ENCODE results near the gene MYLK3. TPM values are rescaled to one million over a fixed set of nuclear protein-coding genes. Genes with fewer than 3 reads are reported as not detected.
A peak's percentile ranks its signal among the peaks of the same experiment; 100 is the strongest.
"Not testable (repeated sequence)": the region's sequence is repeated elsewhere in the genome, so short reads cannot be mapped to it uniquely, and the experiment has no call there.

The MYLK3 gene
- total RNA-seq, 1 donor from 2014 or later = 0.25 TPM

DNA sequence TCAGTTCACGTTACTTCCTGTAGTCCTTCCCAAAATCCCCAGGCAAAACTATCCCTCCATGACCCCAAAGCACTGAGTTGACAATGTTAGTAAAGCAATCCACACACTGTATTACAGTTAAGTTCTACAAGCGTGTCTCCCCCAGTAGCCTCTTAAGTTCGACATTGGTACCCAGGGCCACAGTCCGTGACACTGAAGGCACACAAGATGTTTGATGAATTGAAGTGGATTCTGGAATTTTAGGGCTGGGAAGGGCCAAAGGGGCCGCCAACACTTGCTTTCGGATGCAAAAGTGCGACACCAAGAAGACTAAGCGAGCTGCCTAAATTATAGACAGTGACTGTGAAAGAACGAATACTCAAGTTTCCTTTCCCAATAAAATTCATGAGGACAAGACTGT, 60.7 kb downstream of the MYLK3 start:
- no peaks in the 10 kb centered on the region for H3K9me3 ChIP-seq
- DNase-seq (ENCODE audit: extremely low spot score in 2 of 2) = no peak
- TF ChIP-seq POLR2A (IDR thresholded peaks at IDR 0.05) (no peak), POLR2AphosphoS5 (IDR thresholded peaks at IDR 0.05; ENCODE audit: insufficient read depth in 1 of 2, low read depth in 1 of 2) (no peak)
- TF ChIP-seq, protein P1, sequence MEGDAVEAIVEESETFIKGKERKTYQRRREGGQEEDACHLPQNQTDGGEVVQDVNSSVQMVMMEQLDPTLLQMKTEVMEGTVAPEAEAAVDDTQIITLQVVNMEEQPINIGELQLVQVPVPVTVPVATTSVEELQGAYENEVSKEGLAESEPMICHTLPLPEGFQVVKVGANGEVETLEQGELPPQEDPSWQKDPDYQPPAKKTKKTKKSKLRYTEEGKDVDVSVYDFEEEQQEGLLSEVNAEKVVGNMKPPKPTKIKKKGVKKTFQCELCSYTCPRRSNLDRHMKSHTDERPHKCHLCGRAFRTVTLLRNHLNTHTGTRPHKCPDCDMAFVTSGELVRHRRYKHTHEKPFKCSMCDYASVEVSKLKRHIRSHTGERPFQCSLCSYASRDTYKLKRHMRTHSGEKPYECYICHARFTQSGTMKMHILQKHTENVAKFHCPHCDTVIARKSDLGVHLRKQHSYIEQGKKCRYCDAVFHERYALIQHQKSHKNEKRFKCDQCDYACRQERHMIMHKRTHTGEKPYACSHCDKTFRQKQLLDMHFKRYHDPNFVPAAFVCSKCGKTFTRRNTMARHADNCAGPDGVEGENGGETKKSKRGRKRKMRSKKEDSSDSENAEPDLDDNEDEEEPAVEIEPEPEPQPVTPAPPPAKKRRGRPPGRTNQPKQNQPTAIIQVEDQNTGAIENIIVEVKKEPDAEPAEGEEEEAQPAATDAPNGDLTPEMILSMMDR (IDR thresholded peaks at IDR 0.05) = no peak
- H3K27me3 ChIP-seq = no peaks in the 10 kb centered on the region
- H3K4me3 ChIP-seq = peak overlapping the region; percentile 87 to 99
- no peak overlapping the region for H3K27ac ChIP-seq
- peaks cover 64% of the 10 kb centered on the region for H3K4me1 ChIP-seq
- intact Hi-C loops (cut with DNase I) = loop anchor here (5.0 kb wide), 1 partner anchor 145 kb away; the partner anchor contains the start of gene C16orf87
- H3K36me3 ChIP-seq = no peaks in the 10 kb centered on the region

GRCh38 chr16:46686815-46687473, 61.2 kb downstream of the MYLK3 start:
- TF ChIP-seq, protein P1 (IDR thresholded peaks at IDR 0.05) = no peak
- TF ChIP-seq POLR2A (IDR thresholded peaks at IDR 0.05) = no peak
- TF ChIP-seq POLR2AphosphoS5 (IDR thresholded peaks at IDR 0.05; ENCODE audit: insufficient read depth in 1 of 2, low read depth in 1 of 2) = no peak
- Histone ChIP-seq H3K36me3 (no peaks in the 10 kb centered on the region), H3K27ac (no peak overlapping the region), H3K4me1 (peaks cover 64% of the 10 kb centered on the region), H3K27me3 (no peaks in the 10 kb centered on the region), H3K9me3 (no peaks in the 10 kb centered on the region), H3K4me3 (peak overlapping the region; percentile 87 to 99)
- no peak for DNase-seq (ENCODE audit: extremely low spot score in 2 of 2)
- intact Hi-C loops (cut with DNase I) = loop anchor here (5.0 kb wide), 1 partner anchor 145 kb away; the partner anchor contains the start of gene C16orf87

DNA sequence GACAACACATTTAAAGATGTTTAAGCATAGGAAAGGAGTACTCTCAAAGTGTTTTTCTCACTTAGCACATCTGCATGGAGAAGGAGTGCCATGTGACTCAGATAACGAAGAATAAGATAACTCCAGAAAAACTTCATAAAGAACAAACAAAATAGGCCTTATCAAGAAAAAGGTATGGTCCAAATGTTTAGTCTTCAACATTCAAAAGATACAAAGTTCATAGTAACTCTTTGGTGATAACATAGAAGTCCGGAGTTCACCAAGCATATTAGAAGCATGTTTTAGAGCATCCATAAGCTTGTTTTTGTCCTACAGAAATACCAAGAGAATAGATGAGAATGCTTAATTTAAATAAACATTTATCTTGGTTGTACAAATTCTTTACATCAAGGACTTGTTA, 66.3 kb downstream of the MYLK3 start:
- H3K4me3 ChIP-seq; intact Hi-C loops (cut with DNase I); H3K9me3 ChIP-seq; H3K27me3 ChIP-seq; DNase-seq (ENCODE audit: extremely low spot score in 2 of 2); H3K27ac ChIP-seq: not testable (repeated sequence)
- peaks cover 0 to 33% of the 10 kb centered on the region in 2 donors for H3K36me3 ChIP-seq
- H3K4me1 ChIP-seq = peaks cover 35% of the 10 kb centered on the region

- H3K27me3 ChIP-seq; H3K27ac ChIP-seq; H3K4me1 ChIP-seq; intact Hi-C loops (cut with DNase I); H3K9me3 ChIP-seq; H3K4me3 ChIP-seq; DNase-seq (ENCODE audit: extremely low spot score in 2 of 2): not testable (repeated sequence)
- peaks cover 4 to 65% of the 10 kb centered on the region in 2 donors for H3K36me3 ChIP-seq
These were observed 70.2 kb downstream of the MYLK3 start for GRCh38 chr16:46677943-46678342.

- H3K9me3 ChIP-seq = no peaks in the 10 kb centered on the region
- DNase-seq (ENCODE audit: extremely low spot score in 2 of 2) = no peak
- intact Hi-C loops (cut with DNase I) = no loop called here
- H3K4me3 ChIP-seq = no peak overlapping the region
- TF ChIP-seq, protein P1 (IDR thresholded peaks at IDR 0.05) = peak in 2 of 3 experiments; percentile 53 to 56
- no peak for TF ChIP-seq POLR2AphosphoS5 (IDR thresholded peaks at IDR 0.05; ENCODE audit: insufficient read depth in 1 of 2, low read depth in 1 of 2)
- H3K36me3 ChIP-seq = peaks cover 4 to 77% of the 10 kb centered on the region in 2 donors
- H3K27me3 ChIP-seq = no peaks in the 10 kb centered on the region
- H3K4me1 ChIP-seq = no peaks in the 10 kb centered on the region
- no peak overlapping the region for H3K27ac ChIP-seq
These were observed 74.7 kb downstream of the MYLK3 start for GRCh38 chr16:46673320-46674013.

- no peak for TF ChIP-seq POLR2AphosphoS5 (IDR thresholded peaks at IDR 0.05; ENCODE audit: insufficient read depth in 1 of 2, low read depth in 1 of 2)
- TF ChIP-seq, protein P1 (IDR thresholded peaks at IDR 0.05) = no peak
- TF ChIP-seq POLR2A (IDR thresholded peaks at IDR 0.05) = no peak
- H3K36me3 ChIP-seq = peaks cover 0 to 75% of the 10 kb centered on the region in 2 donors
These were observed 86.0 kb downstream of the MYLK3 start for GRCh38 chr16:46662123-46662522.

More at GRCh38 chr16:46662123-46662522, 86.0 kb downstream of the MYLK3 start:
- no peak for DNase-seq (ENCODE audit: extremely low spot score in 2 of 2)
- H3K27ac ChIP-seq = no peak overlapping the region
- H3K9me3 ChIP-seq = no peaks in the 10 kb centered on the region
- intact Hi-C loops (cut with DNase I) = no loop called here
- H3K27me3 ChIP-seq = no peaks in the 10 kb centered on the region
- no peaks in the 10 kb centered on the region for H3K4me1 ChIP-seq
- no peak overlapping the region for H3K4me3 ChIP-seq

All from vagina (tissue), 2 donors.